Esophagus muscularis mucosa (tissue), 4 donors: Measurements from ENCODE around the gene OGN. TPM values are rescaled to one million over a fixed set of nuclear protein-coding genes. Genes with fewer than 3 reads are reported as not detected.
A peak's percentile ranks its signal among the peaks of the same experiment; 100 is the strongest.

Experiments used
- DNase-seq: peaks from one replicate; pipeline ENCODE4 v3.0.0-alpha.2; 2017; ENCODE audit errors: extremely low spot score
- H3K27ac ChIP-seq, 4 donors: fragments of 200-600 bp; sonication (generic); replicated peaks in 1 of 4; 1 replicate in 3 of 4; 2 replicates in 1 of 4; pipeline ENCODE4 v1.5.1; 2016 to 2019; ENCODE audit warnings: mild to moderate bottlenecking in 1 of 4
- H3K27me3 ChIP-seq, 4 donors: fragments of 200-600 bp; sonication (generic); one replicate each; pipeline versions ENCODE4 v1.5.1 to v1.6.0; 2016 to 2019
- H3K36me3 ChIP-seq, 4 donors: fragments of 200-600 bp; sonication (generic); one replicate each; pipeline ENCODE4 v1.5.1; 2016 to 2019
- H3K4me1 ChIP-seq, 4 donors: fragments of 200-600 bp; sonication (generic); one replicate each; pipeline ENCODE4 v1.5.1; 2016 to 2019
- H3K4me3 ChIP-seq, 4 donors: fragments of 200-600 bp; sonication (generic); 1 replicate in 2 of 4; 2 replicates in 2 of 4; pipeline ENCODE4 v1.5.1; 2016 to 2019; ENCODE audit warnings: mild to moderate bottlenecking in 4 of 4, moderate library complexity in 1 of 4
- H3K9me3 ChIP-seq, 4 donors: fragments of 200-600 bp; sonication (generic); 1 replicate in 3 of 4; 2 replicates in 1 of 4; pipeline ENCODE4 v1.5.1; 2016 to 2019
- CTCF ChIP-seq, 3 experiments: fragments of 200-600 bp in 2 of 3; fragments of 450-650 bp in 1 of 3; sonication (generic) in 2 of 3; IDR thresholded peaks; one replicate each; pipeline ENCODE4 v1.5.1; 2017 to 2019; ENCODE audit warnings: antibody characterized with exemption in 3 of 3, mild to moderate bottlenecking in 2 of 3, moderate library complexity in 1 of 3
- EP300 ChIP-seq: sonication (generic); formaldehyde crosslinking; IDR thresholded peaks from one replicate; pipeline ENCODE4 v1.6.1; 2017; ENCODE audit warnings: antibody characterized with exemption
- POLR2A ChIP-seq: fragments of 450-650 bp; IDR thresholded peaks from one replicate; pipeline ENCODE4 v1.6.1; 2017; ENCODE audit warnings: antibody characterized with exemption, moderate library complexity, mild to moderate bottlenecking, low read depth
- POLR2AphosphoS5 ChIP-seq, 2 donors: sonication (generic); formaldehyde crosslinking; IDR thresholded peaks; one replicate each; pipeline ENCODE4 v1.6.1; 2017; ENCODE audit warnings: antibody characterized with exemption in 2 of 2
- WGBS: methylation state at CpG from one replicate; pipeline ENCODE4 v1.1.5; 2018; 5-methylcytosine and 5-hydroxymethylcytosine counted together
- intact Hi-C: fragments of 100-400 bp; cut with DNase I; formaldehyde crosslinking; loops from one replicate; pipeline ENCODE4 v1.15.1; 2023
- total RNA-seq, 4 donors: library from RNA; depleted of rRNA; stranded (reverse); fragments of >200 nt; gene quantifications; one replicate each; pipeline versions ENCODE4 v1.1.0 to v1.2.1, GENCODE V29; 2016

The OGN gene
- total RNA-seq, 4 donors from 2014 or later, result 16.5 to 42.1 (median 20.0) TPM

GRCh38 chr9:92432350-92432749, 28.0 kb upstream of the OGN start:
- H3K27me3 ChIP-seq, result no peaks in the 10 kb centered on the region
- peaks cover 0 to 8% (median 3%) of the 10 kb centered on the region in 4 donors for H3K4me1 ChIP-seq
- H3K9me3 ChIP-seq, result no peaks in the 10 kb centered on the region
- H3K27ac ChIP-seq, result no peak overlapping the region
- intact Hi-C loops, result no loop called here
- 74% methylated on average over 5 of the region's 5 CpGs for WGBS
- H3K36me3 ChIP-seq, result no peaks in the 10 kb centered on the region
- TF ChIP-seq POLR2A (no peak), POLR2AphosphoS5 (IDR thresholded peaks at IDR 0.05) (no peak), EP300 (no peak), CTCF (IDR thresholded peaks at IDR 0.05) (no peak)
- no peak for DNase-seq
- no peak overlapping the region for H3K4me3 ChIP-seq

- H3K4me1 ChIP-seq, result peaks cover 0 to 30% (median 26%) of the 10 kb centered on the region in 4 donors
- H3K4me3 ChIP-seq, result no peak overlapping the region
- DNase-seq, result no peak
- intact Hi-C loops, result no loop called here
- WGBS, result 97% methylated on average over 2 of the region's 2 CpGs
- H3K27ac ChIP-seq, result no peak overlapping the region
- TF ChIP-seq POLR2A (no peak), CTCF (IDR thresholded peaks at IDR 0.05) (no peak), POLR2AphosphoS5 (IDR thresholded peaks at IDR 0.05) (no peak), EP300 (no peak)
- no peaks in the 10 kb centered on the region for H3K36me3 ChIP-seq
- H3K9me3 ChIP-seq, result no peaks in the 10 kb centered on the region
- H3K27me3 ChIP-seq, result no peaks in the 10 kb centered on the region
Measured at GRCh38 chr9:92429836-92430235, 25.5 kb upstream of the OGN start.

GRCh38 chr9:92426501-92427145, 22.2 kb upstream of the OGN start:
- H3K27ac ChIP-seq, result peak overlapping the region in 3 of 4 donors; percentile 21 to 55 (median 34)
- H3K4me3 ChIP-seq, result no peak overlapping the region
- no peak for DNase-seq
- H3K36me3 ChIP-seq, result no peaks in the 10 kb centered on the region
- TF ChIP-seq EP300 (no peak), POLR2AphosphoS5 (IDR thresholded peaks at IDR 0.05) (no peak), CTCF (IDR thresholded peaks at IDR 0.05) (no peak), POLR2A (no peak)
- WGBS, result 50% methylated on average over 5 of the region's 5 CpGs
- H3K4me1 ChIP-seq, result peaks cover 0 to 36% (median 28%) of the 10 kb centered on the region in 4 donors
- H3K9me3 ChIP-seq, result no peaks in the 10 kb centered on the region
- no peaks in the 10 kb centered on the region for H3K27me3 ChIP-seq
- intact Hi-C loops, result no loop called here

- TF ChIP-seq POLR2AphosphoS5 (IDR thresholded peaks at IDR 0.05) (no peak), CTCF (IDR thresholded peaks at IDR 0.05) (no peak), POLR2A (no peak), EP300 (no peak)
- no peak for DNase-seq
- no peaks in the 10 kb centered on the region for H3K27me3 ChIP-seq
- H3K4me3 ChIP-seq, result no peak overlapping the region
- H3K9me3 ChIP-seq, result no peaks in the 10 kb centered on the region
- 25% methylated on average over 2 of the region's 2 CpGs for WGBS
- intact Hi-C loops, result no loop called here
- H3K27ac ChIP-seq, result peak overlapping the region; percentile 37 to 56 (median 55)
- peaks cover 0 to 36% (median 28%) of the 10 kb centered on the region in 4 donors for H3K4me1 ChIP-seq
- no peaks in the 10 kb centered on the region for H3K36me3 ChIP-seq
Measured at GRCh38 chr9:92425474-92425873, 21.1 kb upstream of the OGN start.

GRCh38 chr9:92424340-92424739, 20.0 kb upstream of the OGN start, which contains the start of gene OMD:
OMD (minus strand) TSS chr9:92424471; CDS start chr9:92417558, 6,913 bp downstream.
- 45% methylated on average over 1 of the region's 1 CpG for WGBS
- intact Hi-C loops, result no loop called here

More at GRCh38 chr9:92424340-92424739, 20.0 kb upstream of the OGN start, which contains the start of gene OMD:
- peak within 1 kb of the TSS; percentile 28 to 39 (median 34) for H3K4me3 ChIP-seq
- H3K36me3 ChIP-seq, result no peaks in the 10 kb centered on the region
- peaks cover 0 to 36% (median 28%) of the 10 kb centered on the region in 4 donors for H3K4me1 ChIP-seq
- no peaks in the 10 kb centered on the region for H3K27me3 ChIP-seq
- DNase-seq, result no peak
- peak in 1 of 2 donors; percentile 22 for TF ChIP-seq POLR2AphosphoS5 (IDR thresholded peaks at IDR 0.05)
- TF ChIP-seq CTCF (IDR thresholded peaks at IDR 0.05), result no peak
- H3K27ac ChIP-seq, result peak within 1 kb of the TSS; percentile 37 to 56 (median 55)
- no peaks in the 10 kb centered on the region for H3K9me3 ChIP-seq
